Inflammatory macrophage treated with lipopolysaccharide for 4 hours (primary cell): Measurements from ENCODE around the gene UNC5A.

Source experiments
- DNase-seq: peaks from one replicate; pipeline ENCODE4 v3.0.0-alpha.2; 2020

UNC5A gene

DNA sequence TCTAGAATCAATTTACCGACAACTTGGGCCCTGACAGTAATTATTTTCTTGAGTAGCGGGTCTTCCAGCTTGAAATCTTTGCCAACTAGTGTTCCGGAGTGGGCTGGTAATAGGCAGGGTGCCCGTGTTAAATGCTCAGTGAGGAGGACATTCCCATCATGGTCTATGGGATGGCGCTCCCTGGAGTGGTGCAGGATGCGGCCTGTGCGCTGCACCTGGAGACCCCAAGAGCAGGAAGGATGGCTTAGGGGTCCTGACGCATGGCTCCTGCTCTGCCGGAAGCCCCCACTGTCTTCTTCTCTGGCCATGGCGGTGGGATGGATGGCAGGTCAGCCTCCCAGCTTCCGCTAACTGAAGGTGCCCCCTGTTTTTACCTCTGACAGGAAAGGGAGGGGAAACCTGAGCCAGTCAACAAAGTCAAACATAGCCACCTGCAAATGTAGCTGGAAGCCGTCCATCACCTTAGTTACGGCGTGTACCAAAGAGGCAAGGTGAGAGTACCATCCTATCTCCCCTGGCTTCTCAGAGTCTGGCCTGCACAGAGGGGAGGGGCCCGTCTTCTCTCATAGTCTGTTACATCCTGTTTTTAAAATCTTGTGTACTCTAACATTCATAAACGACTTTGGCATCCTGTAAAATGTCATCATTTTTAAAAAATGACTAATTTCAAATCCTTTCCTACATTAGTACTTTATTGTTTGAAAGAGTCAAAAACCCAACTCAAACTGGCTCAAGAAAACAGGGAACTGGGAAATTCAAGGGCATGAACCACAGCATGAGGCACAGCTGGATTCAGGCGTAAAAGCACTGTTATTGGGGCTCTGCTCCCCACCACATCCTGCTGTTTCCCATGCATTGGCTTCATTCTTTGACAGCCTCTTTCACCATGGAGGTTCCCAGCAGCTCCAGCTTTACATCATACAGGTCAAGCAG is 28.5 kb upstream of the UNC5A start:
- DNase-seq = no peak

DNA sequence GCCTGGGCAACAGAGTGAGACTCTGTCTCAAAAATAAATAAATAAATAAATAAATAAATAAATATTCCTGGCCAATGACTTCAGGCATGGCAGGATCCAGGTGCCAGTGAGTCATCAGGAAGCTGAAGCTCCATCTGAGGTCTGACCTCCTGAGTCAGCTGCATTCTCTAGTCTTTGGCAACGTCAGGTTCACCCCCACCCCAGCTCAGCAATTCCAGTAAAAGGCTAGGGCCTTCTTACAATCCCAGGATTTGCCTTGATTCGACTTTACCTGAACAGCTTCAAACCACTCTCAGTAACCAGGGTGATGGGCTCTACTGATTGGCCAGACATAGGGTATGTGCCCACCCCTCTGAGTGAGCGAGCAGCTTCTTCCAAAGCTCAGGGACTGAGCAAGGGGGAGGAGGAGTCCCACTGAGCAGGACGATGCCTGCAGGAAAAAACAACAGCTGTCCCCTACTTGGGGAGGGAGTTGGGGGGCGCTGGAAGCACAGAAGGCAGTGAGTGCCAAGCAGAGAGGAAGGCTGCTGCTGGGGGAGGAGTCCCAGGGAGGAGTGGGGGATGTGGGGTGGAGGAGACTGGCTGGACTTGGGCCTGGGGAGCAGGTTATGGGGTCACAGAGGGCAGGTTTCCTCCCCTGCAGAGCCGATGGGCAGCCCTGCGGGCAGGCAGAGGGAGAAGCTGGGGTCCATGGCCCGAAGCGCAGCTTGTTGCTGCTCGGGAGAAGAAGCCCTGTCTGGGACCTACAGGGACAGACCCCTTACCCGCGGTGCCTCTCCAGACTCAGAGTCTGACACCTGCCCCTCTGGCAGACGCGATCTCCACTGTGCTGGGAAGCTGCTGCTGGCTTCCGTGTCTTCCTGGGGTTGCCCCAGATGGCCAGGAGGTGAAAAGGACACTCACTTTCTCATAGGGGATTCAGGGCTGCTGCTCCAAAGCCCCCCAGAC is 25.9 kb upstream of the UNC5A start:
- DNase-seq = no peak

DNA sequence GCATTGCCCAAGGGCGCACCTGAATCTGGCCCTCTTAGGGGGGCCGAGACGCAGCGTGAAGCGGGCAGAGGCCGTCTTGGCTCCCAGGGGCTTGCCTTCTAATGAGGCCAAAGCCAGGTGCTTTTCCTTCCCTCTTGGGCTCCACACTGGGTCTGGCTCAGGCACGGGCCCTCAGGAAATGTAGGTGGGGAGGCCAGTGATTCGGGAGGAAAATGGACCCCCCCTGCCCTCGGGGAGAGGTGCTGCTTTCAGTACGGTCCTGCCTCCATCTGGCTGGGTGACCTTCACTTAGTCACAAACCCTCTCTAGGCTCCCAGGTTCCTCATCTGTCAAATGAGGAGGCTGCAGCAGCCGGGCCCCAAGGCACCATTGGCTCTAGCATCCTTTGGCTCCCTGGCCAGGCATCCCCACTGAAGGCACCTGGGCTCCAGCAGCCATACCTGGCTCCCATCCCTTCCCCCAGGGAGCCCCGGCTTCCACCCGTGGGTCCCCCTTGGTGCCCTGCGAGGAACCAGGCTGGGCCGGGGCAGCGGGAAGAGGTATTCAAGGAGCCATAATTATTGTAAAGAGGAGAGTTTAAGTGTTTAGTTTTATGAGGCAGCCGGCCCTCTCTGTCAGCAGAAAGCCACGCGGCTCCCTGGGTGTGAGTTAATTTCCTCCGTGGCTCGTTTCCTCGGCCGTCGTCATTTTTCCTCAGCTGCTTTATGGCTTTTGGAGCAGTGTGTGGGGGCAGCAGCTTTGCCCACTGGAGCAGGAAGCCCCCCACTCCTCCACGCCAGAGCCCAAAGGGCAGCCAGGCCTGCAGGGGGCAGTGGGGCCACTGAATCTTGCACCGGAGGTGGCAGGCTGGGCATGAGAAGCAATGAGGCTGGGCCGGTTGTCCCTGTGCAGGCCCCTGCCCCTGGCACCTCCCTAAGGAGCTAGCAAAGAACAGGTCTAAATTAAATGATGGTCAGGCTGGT is 24.9 kb upstream of the UNC5A start:
- DNase-seq = no peak

DNA sequence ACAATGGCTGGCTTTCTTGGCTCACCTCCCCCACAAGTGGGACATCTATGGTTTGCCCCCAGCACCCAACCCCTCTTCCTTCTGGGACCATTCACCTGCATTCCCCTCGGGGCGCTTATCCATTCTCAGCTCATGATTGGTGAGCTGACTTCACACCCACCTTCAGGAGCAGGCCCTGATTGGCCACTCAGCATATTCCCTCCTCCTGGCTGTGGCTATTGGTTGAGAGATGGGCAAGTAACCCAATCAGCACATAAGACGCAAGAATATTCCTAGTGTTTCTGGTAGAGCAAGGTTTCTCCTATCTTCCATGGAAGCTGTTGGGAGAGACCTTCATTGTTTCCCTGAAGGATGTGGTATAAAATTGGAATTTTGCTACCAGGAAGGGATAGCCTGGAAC is 22.7 kb upstream of the UNC5A start:
- no peak for DNase-seq

DNA sequence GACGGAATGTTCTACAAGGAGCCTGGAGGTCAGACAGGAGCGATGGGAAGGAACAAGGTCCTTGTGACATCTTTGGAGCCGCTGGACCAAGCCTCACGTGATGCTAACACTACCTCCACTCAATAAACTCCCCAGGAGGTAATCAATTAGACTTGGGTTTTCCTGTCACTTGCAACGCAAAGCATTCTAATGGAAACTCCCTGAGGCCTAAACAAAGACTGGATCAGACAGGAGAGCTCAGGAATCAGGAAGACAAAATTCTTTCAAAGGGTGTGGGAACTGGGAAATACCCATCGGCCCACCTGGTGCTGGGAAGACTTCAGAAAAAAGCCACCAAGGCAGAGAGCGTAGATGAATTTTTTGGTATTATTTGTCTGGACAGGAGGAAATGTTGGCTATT is 22.3 kb upstream of the UNC5A start:
- DNase-seq = no peak

DNA sequence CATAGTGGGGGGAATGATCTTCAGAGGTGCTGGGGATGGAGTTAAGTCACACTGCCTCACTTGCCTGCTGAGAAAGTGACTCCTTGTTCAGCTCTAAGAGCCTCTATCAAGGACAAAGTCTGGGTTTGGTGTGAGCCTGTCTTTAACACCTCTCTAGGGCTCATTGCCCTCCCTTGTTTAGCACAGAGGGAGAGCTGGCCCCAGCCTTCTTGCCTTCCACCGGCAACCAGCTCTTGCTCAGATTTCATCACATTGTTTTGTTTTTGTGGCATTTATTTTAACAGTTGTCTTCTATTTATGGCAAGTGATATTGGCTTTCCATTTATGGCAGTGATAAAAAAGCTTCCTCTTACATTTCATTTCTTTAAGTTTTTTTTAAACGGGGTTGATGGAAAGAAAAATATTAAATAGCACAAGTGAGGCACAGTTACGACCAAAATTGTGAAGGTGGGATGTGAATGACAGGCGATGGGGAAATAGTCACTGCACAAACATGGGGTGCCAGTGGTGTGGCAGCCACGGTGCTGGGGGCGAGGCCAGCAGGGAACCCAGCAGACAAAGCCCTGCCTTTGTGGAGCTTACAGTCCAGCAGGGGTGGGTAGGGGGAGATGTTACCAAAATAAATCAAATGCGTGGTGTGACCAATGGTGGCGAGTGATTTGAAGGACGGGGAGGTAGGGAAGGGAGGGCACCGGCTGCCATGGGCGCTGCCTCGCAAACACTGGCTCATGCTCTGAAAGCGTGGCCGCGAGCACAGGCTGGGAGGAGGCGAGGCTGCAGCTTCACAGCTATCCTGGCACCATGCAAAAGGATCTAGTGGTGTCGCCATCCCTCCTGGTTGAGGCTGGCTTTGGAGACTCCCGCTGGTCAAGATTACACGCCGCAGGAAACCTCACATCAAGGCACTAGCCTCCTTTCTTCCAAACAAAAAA is 21.2 kb upstream of the UNC5A start:
- no peak for DNase-seq

DNA sequence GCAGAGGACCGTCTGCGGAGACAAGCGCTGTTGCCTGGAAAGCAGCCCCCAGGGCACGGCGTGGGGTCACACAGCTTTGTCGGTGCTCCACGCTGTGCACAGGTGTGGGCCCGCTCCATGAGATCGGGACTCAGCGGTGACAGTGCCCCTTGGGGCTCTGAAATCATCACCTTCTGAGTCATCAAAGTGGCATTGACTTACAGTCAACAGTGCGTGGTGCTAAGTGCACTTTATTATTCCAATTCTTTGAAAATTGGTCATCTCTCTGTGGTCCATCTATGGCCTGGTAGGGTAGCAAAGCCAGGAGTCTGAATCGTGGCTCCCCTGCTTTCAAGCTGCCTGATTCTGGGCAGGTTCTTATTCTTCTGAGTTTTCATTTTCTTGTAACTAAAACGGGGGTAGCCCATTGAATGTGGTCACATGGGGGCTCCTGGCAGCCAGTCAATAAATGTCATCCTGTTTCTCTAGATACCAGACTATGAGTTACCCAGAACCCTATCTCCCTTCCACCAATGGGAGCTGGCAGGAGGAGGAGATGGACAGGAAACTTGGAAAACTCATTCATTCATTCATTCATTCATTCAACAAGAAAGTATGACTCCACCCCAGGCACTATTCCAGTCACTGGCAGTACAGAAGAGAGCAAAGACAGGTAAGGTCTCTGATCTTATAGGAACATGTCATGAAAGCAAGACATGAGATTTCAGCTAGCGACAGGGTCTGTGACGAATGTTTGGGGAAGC is 20.3 kb upstream of the UNC5A start:
- no peak for DNase-seq

DNA sequence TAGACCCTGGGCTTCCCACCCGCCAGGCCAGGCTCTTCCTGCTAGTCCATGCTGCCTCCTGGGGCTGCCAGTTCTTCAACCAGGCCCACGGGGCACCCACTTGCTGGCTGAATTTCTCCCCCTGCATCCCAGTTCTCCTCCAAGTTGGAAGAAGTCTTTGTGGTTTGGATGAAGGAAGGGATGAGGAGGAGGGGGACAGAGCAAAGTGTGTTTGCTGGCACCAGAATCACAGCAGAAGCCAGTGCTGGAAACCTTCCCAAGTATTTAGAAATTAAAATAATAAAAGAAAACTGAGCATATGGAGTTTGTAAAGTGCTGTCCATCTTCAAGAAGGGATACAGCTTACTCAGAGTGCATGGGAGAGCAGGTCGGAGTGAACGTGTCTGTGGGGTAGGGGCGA is 19.4 kb upstream of the UNC5A start:
- no peak for DNase-seq

DNA sequence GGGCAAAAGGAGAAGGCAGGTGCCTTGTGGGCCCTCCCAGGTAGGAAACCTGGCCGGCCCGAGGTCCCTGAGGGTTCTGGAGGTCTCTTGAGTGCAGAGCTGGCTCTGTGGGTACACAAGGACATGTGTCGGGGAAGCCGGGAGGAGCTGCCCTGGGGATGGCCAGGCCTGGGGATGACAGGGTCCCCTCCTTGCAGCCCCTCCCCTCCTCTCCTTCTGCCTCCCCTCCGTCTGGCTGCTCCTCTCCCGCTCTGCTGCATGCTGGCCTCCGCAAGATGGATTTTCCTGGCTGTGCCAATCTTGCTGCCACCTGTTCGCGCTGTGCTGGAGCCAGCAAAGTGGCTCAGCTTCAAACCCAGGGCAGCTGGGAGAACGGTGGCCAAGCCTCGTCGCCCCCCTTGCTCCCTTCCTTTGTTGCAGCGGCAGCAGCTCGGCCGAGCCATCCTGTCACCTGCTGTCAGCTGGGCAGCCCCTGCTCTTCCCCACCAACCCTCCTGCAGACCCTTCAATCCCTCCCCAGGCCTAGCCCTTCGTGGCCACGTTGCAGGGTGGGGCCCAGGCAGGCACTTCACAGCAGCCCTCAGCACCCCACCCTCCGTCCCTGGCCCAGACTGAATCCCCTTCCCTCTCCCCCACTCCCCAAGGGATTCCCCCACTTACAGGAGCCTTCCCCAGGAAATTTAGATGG is 17.6 kb upstream of the UNC5A start:
- DNase-seq = no peak

DNA sequence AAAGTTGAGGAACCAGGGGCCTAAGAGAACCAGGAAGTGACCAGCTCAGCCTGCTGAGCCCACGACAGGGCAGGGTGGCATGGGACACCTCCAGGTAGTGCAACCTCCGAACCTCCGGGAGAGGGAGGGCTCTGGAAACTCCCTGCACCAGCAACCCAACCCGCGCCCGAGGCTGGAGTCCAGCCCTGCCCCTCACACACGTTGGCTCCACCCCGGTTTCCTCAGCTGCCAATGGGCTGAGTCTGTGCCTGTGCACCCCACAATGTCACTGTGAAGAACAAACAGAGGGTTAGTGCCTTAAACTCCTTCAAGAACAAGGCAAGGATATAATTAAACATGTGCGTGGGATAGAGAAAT is 17.0 kb upstream of the UNC5A start:
- no peak for DNase-seq

DNA sequence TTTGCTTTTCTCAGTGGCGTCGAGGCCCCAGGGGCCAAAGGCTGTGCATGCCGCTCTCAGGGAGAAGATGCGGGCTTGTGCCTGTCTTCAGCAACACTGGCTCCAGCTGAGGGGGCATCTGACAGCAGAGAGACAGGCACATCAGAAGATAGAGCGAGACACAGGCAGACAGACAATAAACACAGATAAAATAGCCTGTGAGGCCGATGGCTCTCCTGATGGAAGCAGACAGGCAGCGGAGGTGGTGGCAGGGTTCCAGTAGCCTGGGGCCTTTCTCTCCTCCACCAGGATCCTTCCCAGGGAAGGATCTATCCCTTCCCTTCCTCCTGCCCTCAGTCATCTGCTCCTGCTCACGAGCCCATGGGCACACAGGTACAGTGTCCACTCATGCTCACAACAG is 16.6 kb upstream of the UNC5A start:
- no peak for DNase-seq

DNA sequence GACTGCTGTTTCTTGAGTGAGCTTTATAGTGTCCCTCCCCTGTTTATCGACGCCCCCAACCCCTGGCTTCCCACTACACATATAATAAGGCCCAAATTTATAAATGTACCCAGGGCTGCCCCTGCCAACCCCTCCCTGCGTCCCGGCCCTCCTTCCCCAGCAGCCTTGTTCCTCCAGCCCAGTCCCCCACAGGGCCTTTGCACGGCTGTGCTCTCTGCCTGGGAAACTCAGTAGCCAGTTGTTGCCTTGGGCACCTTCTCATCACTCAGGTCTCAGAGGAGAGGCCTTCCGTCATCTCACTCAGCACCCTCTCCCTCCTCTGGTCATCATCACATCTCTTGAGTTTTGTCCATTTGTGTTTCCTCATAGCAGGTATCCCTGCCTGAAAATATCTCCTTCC is 15.8 kb upstream of the UNC5A start:
- DNase-seq = no peak

DNA sequence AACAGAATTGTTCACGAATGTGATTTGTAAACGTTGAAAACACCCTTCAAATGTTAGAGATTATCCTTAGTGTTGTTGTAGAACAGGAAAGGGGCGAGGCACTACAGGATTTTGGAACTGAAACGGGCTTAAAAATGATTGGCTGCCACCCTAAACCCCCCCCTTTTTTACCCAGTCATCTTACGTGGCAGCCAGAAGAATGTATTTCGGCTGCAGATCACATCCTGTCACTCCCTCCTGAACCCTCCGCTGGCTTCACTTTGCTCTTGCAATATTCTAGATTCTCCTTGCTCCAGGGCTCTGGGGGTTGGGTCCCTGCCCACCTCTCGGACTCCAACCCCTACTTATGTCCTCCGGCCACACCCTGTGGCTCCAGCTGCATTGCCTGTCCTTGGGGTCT is 13.9 kb upstream of the UNC5A start:
- DNase-seq = no peak

DNA sequence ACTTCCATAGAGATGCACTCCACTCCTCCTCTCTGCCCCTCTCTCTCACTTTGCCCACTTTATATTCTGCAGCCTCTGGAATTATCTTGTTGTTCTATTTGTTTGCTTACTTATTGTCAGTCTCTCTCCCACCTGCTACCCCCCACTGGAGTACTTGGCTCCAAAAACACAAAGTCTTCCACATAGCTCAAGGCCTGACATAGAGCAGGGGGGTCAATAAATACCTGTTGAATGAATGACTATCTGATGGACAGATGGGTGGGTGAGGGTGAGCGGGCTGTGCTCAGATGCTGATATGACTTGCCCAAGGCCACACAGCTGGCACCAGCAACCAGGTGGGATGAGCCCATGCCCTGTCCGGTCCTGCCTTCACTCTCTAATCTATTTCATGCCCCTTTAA is 13.4 kb upstream of the UNC5A start:
- DNase-seq = no peak

DNA sequence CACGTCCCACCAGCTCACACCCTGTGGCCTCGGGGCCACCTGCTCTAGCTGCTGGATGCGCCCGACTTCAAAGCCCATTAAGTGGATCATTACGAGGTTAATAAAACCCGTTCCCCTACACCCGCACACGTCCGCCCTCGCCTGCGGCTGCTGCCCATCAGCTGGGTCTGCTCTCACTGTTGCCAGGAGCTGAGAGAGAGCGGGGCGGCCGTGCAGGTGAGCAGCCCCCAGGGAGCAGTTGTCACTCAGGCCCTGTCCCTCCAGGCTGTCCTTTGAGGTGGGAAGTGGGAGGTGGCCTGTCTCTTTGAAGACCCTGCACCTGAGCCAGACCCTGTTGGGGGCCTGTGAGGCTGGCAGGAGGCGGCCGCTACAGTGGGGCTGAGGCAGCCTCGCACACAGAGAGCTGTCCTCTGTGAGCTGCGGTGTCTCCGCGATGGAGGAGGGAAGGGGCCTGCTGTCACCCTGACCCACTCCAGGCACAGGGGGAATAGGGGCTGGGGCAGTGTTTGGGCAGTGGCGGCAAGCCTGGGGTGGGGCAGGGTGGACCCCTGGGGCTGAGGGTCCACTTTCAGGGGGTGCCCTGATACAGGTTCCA is 12.8 kb upstream of the UNC5A start:
- no peak for DNase-seq

DNA sequence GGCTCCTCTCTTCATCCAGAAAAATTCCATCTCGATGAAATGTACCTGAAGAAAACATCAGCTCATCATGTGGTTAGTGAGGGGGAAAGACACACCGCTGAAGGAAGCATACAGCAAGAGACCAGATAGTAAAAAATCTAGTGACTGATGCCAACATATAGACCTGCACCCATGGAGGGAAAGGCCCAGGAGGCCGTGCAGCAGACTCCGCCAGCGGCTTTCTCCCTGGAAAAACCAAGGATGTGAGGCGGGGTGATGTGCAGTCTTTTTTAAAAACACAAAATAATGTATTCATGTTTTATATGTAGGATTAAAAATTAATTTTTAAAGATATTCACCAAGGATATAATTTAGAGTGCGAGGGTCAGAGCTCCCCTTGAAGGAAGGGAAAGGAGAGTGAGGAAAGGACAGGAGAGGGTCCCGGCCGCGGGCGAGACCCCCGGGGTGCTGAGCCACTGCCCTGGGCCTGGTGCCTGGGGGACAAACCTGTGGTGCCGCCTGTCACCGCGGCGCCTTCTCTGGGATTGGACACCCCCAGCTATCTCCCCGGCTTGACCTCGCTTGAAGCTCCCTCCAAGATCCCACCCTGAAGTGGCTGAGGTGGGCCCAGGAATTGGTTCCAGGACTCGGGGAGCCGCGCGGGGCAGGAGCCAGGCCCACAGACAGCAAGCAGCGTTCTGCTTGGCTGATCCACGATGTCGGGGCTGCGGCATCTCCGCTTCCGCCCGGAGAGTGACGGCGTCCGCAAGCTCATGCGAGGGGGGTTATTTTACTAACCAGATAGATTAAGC is 12.1 kb upstream of the UNC5A start:
- DNase-seq = no peak

DNA sequence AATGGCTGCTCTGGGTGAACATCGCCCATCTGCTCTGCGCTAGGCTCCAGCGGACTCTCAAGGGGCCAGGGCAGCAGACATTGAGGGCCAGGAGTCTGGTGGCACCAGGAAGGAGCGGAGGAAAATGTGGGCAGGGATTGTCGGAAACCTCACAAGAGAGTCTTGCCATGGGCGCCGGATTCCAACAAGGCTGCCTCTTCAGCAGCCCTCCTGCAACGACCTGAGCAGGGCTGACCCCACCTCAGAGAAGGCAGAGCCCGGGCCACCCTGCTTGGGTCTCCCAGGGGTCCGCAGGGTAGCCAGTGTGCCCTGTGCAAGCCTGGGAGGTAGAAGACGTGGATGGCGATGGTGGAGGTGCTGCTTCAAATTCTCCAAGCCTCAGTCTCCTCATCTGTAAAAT is 11.4 kb upstream of the UNC5A start:
- no peak for DNase-seq

DNA sequence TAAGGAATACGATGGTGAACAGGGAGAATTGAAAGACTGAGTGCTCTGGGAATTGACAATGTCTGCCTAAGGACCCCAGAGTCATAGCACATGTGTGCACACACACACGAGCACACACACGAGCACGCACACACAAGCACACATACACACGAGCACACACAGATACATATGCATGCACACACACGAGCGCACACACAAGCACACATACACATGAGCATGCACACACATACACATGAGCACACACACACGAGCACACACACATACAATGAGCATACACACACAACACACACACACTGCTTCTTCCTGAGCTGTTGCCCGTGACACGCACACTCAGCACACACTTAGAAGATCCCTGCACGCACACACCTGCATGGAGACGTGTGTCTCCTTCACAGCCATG is 10.9 kb upstream of the UNC5A start:
- DNase-seq = no peak

DNA sequence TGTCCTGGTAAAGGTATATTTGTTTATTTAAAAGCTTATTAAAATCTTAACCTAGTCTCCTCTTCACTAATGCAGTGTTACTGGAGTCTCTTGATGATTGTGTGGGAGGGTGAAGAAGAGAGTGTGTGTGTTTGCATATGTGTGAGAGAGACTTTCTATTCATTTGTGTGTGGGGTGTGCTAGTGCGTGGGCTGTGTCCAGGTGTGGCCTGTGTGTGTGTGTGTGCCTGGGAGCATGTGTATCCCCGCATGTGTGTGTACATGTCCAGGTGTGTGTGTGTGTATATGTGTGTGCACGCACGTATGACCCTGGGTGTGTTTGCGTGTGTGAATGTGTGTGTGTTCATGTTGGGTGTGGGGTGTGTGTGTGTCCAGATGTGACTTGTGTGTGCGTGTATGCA is 10.3 kb upstream of the UNC5A start:
- DNase-seq = no peak
